Measurements from ENCODE around the gene MYLK. TPM values are rescaled to one million over a fixed set of nuclear protein-coding genes. Genes with fewer than 3 reads are reported as not detected.

The MYLK gene
- total and polyA plus RNA-seq, 10 of the 15 experiments (the other 5 are each of a cell fraction or from before 2014, with no cell fraction given): 0.04 to 1.6 (median 0.42) TPM; not detected in 1

- TF ChIP-seq SPI1 (IDR thresholded peaks at IDR 0.05; ENCODE audit: borderline replicate concordance, insufficient read depth, low read depth, low read length) (no peak), ETV6 (conservative IDR thresholded peaks at IDR 0.05 in 1 of 2, IDR thresholded peaks at IDR 0.05 in 1 of 2; ENCODE audit: borderline replicate concordance in 1 of 2, low read depth in 1 of 2) (no peak)
Observed at GRCh38 chr3:123583561-123583960, 300.6 kb downstream of the MYLK start (continued).

GRCh38 chr3:123582315-123582714, 301.8 kb downstream of the MYLK start:
- no TSS peak for BruUV-seq (replicated peaks)
- SMC1A ChIA-PET (ENCODE audit: uncharacterized antibody, unreplicated experiment): interaction anchor here (0.7 to 2.6 kb wide), 8 partner anchors 10 to 99 kb away, joined by 3 to 16 read pairs (median 4); no protein-coding TSS in a partner anchor
- in situ Hi-C loops (cut with MboI): no loop called here
- Histone ChIP-seq H3K4me1 (ENCODE audit: control insufficient read depth, insufficient read depth, low read length) (peaks cover 5% of the 10 kb centered on the region), H4K20me1 (ENCODE audit: control insufficient read depth, insufficient read depth) (no peaks in the 10 kb centered on the region), H2AFZ (ENCODE audit: control insufficient read depth, low read depth, low read length) (no peak overlapping the region), H3K27ac (ENCODE audit: control insufficient read depth, insufficient read depth) (no peak overlapping the region), H3K9me3 (replicated peaks; ENCODE audit: control insufficient read depth, insufficient read depth, low read length) (no peaks in the 10 kb centered on the region), H3K4me2 (ENCODE audit: control insufficient read depth, insufficient read depth) (peak overlapping the region; percentile 60), H3K4me3 (peak overlapping the region; percentile 22; the same call in 1 of the 2 replicates), H3K36me3 (ENCODE audit: control insufficient read depth in 2 of 2, insufficient read depth in 2 of 2, low read length in 1 of 2) (peaks cover 0 to 12% of the 10 kb centered on the region in 2 experiments; a peak in 1 of 4 replicates), H3K79me2 (ENCODE audit: control insufficient read depth, insufficient read depth, low read length) (peaks cover 31% of the 10 kb centered on the region), H3K27me3 (replicated peaks in 1 of 2; ENCODE audit: control insufficient read depth in 2 of 2, insufficient read depth in 2 of 2, low read length in 1 of 2) (no peaks in the 10 kb centered on the region), H3K9ac (ENCODE audit: control insufficient read depth, insufficient read depth, low read length) (no peak overlapping the region)
- WGBS (ENCODE audit: insufficient coverage, insufficient replicate concordance, low lambda C conversion rate, missing lambda C conversion rate): 80% methylated on average over 3 of the region's 3 CpGs
- TF ChIP-seq E4F1 (IDR thresholded peaks at IDR 0.05; ENCODE audit: borderline replicate concordance, partially characterized antibody): no peak
- no peak for TF ChIP-seq EED (IDR thresholded peaks at IDR 0.05; ENCODE audit: low read depth)
- no peak for TF ChIP-seq REST (IDR thresholded peaks at IDR 0.05; ENCODE audit: low read depth, low read length)
- no peak for TF ChIP-seq E2F8 (IDR thresholded peaks at IDR 0.05; ENCODE audit: low read depth, partially characterized antibody)
- intact Hi-C loops (cut with micrococcal nuclease; ENCODE audit: unreplicated experiment): no loop called here
- FAIRE-seq (no peak), ATAC-seq (no peak), DNase-seq (ENCODE audit: low read depth, low spot score) (no peak)
- POLR2A ChIA-PET: interaction anchor here (0.5 kb wide), 1 partner anchor 106 kb away, joined by 3 read pairs; no protein-coding TSS in a partner anchor
- RAD21 ChIA-PET (ENCODE audit: unreplicated experiment): interaction anchor here (0.6 kb wide), 1 partner anchor 826 kb away, joined by 4 read pairs; no protein-coding TSS in a partner anchor
- CTCF ChIA-PET: interaction anchor here (0.7 to 3.8 kb wide), 5 partner anchors 11 to 60 kb away, joined by 4 to 21 read pairs (median 12); no protein-coding TSS in a partner anchor
